Neuronal stem cell (in vitro differentiated cells): ENCODE results near the gene AFF3.

Source experiments
- DNase-seq: peaks from one replicate; pipeline ENCODE4 v3.0.0-alpha.2; 2013; ENCODE audit warnings: low spot score
- H2AFZ ChIP-seq: one replicate; pipeline ENCODE4 v1.6.1; 2013; ENCODE audit warnings: mild to moderate bottlenecking, low read length, inconsistent platforms
- H2AK5ac ChIP-seq: 2 replicates; pipeline ENCODE4 v1.6.1; 2013; ENCODE audit warnings: low read depth, mild to moderate bottlenecking, inconsistent platforms, low read length, moderate library complexity, mixed read lengths
- H2BK120ac ChIP-seq: 2 replicates; pipeline ENCODE4 v1.6.1; 2013; ENCODE audit warnings: low read depth, mild to moderate bottlenecking, inconsistent platforms, low read length, moderate library complexity, mixed read lengths
- H2BK12ac ChIP-seq: one replicate; pipeline ENCODE4 v1.6.1; 2013; ENCODE audit warnings: low read length, inconsistent platforms
- H2BK15ac ChIP-seq: 2 replicates; pipeline ENCODE4 v1.6.1; 2013; ENCODE audit warnings: mild to moderate bottlenecking, low read length, inconsistent platforms, mixed read lengths
- H2BK5ac ChIP-seq: one replicate; pipeline ENCODE4 v1.6.1; 2013; ENCODE audit warnings: inconsistent platforms, mild to moderate bottlenecking, low read length, moderate library complexity
- H3K14ac ChIP-seq: one replicate; pipeline ENCODE4 v1.6.1; 2013; ENCODE audit warnings: low read length, inconsistent platforms
- H3K18ac ChIP-seq: 2 replicates; pipeline ENCODE4 v1.6.1; 2013; ENCODE audit warnings: low read length, inconsistent platforms
- H3K23ac ChIP-seq: 2 replicates; pipeline ENCODE4 v1.6.1; 2013; ENCODE audit warnings: low read depth, mild to moderate bottlenecking, mixed read lengths, low read length, inconsistent platforms; ENCODE audit not compliant: poor library complexity
- H3K27ac ChIP-seq: replicated peaks from 3 replicates; pipeline ENCODE4 v1.5.1; 2013; ENCODE audit warnings: low read length, inconsistent platforms
- H3K27me3 ChIP-seq, 3 experiments: 2 replicates each; pipeline ENCODE4 v1.6.1; 2013; ENCODE audit warnings: low read length in 3 of 3, mild to moderate bottlenecking in 2 of 3, inconsistent platforms in 1 of 3, low read depth in 1 of 3, mixed read lengths in 1 of 3, moderate library complexity in 1 of 3; ENCODE audit not compliant: control insufficient read depth in 3 of 3, insufficient read depth in 3 of 3
- H3K36me3 ChIP-seq, 2 donors: replicated peaks in 1 of 2; 2 replicates each; pipeline ENCODE4 v1.6.1; 2013; ENCODE audit warnings: low read length in 2 of 2; ENCODE audit not compliant: control insufficient read depth in 2 of 2, insufficient read depth in 2 of 2
- H3K4ac ChIP-seq: 2 replicates; pipeline ENCODE4 v1.6.1; 2013; ENCODE audit warnings: inconsistent platforms, mild to moderate bottlenecking, low read length, moderate library complexity
- H3K4me1 ChIP-seq, 2 donors: 1 replicate in 1 of 2; 2 replicates in 1 of 2; pipeline ENCODE4 v1.6.1; 2013; ENCODE audit warnings: low read length in 2 of 2, low read depth in 1 of 2; ENCODE audit not compliant: control insufficient read depth in 2 of 2, insufficient read depth in 1 of 2
- H3K4me2 ChIP-seq: one replicate; pipeline ENCODE4 v1.6.1; 2013; ENCODE audit warnings: mild to moderate bottlenecking, low read length, inconsistent platforms; ENCODE audit not compliant: insufficient read depth, poor library complexity, severe bottlenecking
- H3K4me3 ChIP-seq, 2 donors: 2 replicates each; pipeline ENCODE4 v1.5.1; 2013; ENCODE audit warnings: low read length in 2 of 2, mild to moderate bottlenecking in 2 of 2, inconsistent platforms in 1 of 2, moderate library complexity in 1 of 2
- H3K79me1 ChIP-seq: one replicate; pipeline ENCODE4 v1.6.1; 2013; ENCODE audit warnings: low read depth, mild to moderate bottlenecking, inconsistent platforms, low read length, moderate library complexity
- H3K9ac ChIP-seq: one replicate; pipeline ENCODE4 v1.6.1; 2013; ENCODE audit warnings: mild to moderate bottlenecking, low read depth, low read length, inconsistent platforms; ENCODE audit not compliant: poor library complexity
- H3K9me3 ChIP-seq, 2 donors: replicated peaks in 1 of 2; 2 replicates each; pipeline versions ENCODE3 to v1.6.1; 2013; ENCODE audit warnings: low read length in 2 of 2, mild to moderate bottlenecking in 2 of 2, inconsistent platforms in 1 of 2, low read depth in 1 of 2, mixed read lengths in 1 of 2, moderate library complexity in 1 of 2; ENCODE audit not compliant: control insufficient read depth in 2 of 2, insufficient read depth in 1 of 2
- H4K8ac ChIP-seq: one replicate; pipeline ENCODE4 v1.6.1; 2013; ENCODE audit warnings: low read depth, mild to moderate bottlenecking, inconsistent platforms, low read length, moderate library complexity
- H4K91ac ChIP-seq: one replicate; pipeline ENCODE4 v1.6.1; 2013; ENCODE audit warnings: low read length, low read depth, mild to moderate bottlenecking, inconsistent platforms; ENCODE audit not compliant: poor library complexity
- WGBS, 2 donors: extraction: QIAGEN DNeasy Blood & Tissue Kit; methylation state at CpG; one replicate each; pipeline ENCODE4 v1.1.7; 2013; ENCODE audit warnings: missing lambda C conversion rate in 2 of 2, mixed read lengths in 1 of 2; ENCODE audit not compliant: insufficient read length in 2 of 2, insufficient replicate concordance in 1 of 2; ENCODE audit errors: extremely low coverage in 2 of 2; 5-methylcytosine and 5-hydroxymethylcytosine counted together

AFF3 gene

GRCh38 chr2:99727199-99727598 lies 415.2 kb downstream of the AFF3 start:
- no peak overlapping the region for H3K14ac ChIP-seq
- no peak overlapping the region for H3K27ac ChIP-seq
- H3K36me3 ChIP-seq = no peaks in the 10 kb centered on the region
- no peak overlapping the region for H4K91ac ChIP-seq
- H2AK5ac ChIP-seq = no peak overlapping the region
- H3K4me3 ChIP-seq = no peak overlapping the region
- no peak overlapping the region for H3K9ac ChIP-seq
- H2BK120ac ChIP-seq = no peak overlapping the region
- H3K79me1 ChIP-seq = no peaks in the 10 kb centered on the region
- peaks cover 0 to 8% of the 10 kb centered on the region in 2 donors for H3K4me1 ChIP-seq
- peaks cover 0 to 2% of the 10 kb centered on the region in 2 donors for H3K9me3 ChIP-seq
- H3K23ac ChIP-seq = no peak overlapping the region
- no peak overlapping the region for H3K4me2 ChIP-seq
- WGBS, 2 donors = no CpG with 5 or more reads among the region's 1 CpG
- no peak overlapping the region for H2BK12ac ChIP-seq
- no peak overlapping the region for H2BK15ac ChIP-seq
- H2BK5ac ChIP-seq = no peak overlapping the region
- no peak overlapping the region for H3K18ac ChIP-seq
- DNase-seq = no peak
- no peak overlapping the region for H4K8ac ChIP-seq
- H3K27me3 ChIP-seq = no peaks in the 10 kb centered on the region
- H3K4ac ChIP-seq = no peak overlapping the region
- H2AFZ ChIP-seq = no peak overlapping the region

- WGBS, 2 donors = no CpG with 5 or more reads among the region's 2 CpGs
- no peak overlapping the region for H3K4ac ChIP-seq
- H2BK5ac ChIP-seq = no peak overlapping the region
- H2BK120ac ChIP-seq = no peak overlapping the region
- no peak overlapping the region for H2BK15ac ChIP-seq
- no peak overlapping the region for H3K18ac ChIP-seq
- no peak for DNase-seq
- no peaks in the 10 kb centered on the region for H3K27me3 ChIP-seq
- no peak overlapping the region for H4K91ac ChIP-seq
- H4K8ac ChIP-seq = no peak overlapping the region
- no peak overlapping the region for H3K27ac ChIP-seq
- no peak overlapping the region for H3K4me2 ChIP-seq
- H3K14ac ChIP-seq = no peak overlapping the region
- H2AK5ac ChIP-seq = no peak overlapping the region
- H2AFZ ChIP-seq = no peak overlapping the region
- no peaks in the 10 kb centered on the region for H3K36me3 ChIP-seq
- H3K79me1 ChIP-seq = no peaks in the 10 kb centered on the region
- H3K4me3 ChIP-seq = no peak overlapping the region
- no peak overlapping the region for H3K9ac ChIP-seq
- H3K9me3 ChIP-seq = peaks cover 2 to 3% of the 10 kb centered on the region in 2 donors
- H3K23ac ChIP-seq = no peak overlapping the region
- no peak overlapping the region for H2BK12ac ChIP-seq
- peaks cover 0 to 8% of the 10 kb centered on the region in 2 donors for H3K4me1 ChIP-seq
Observed at GRCh38 chr2:99726691-99727090, 415.7 kb downstream of the AFF3 start.

GRCh38 chr2:99725820-99726219 lies 416.6 kb downstream of the AFF3 start:
- no peak for DNase-seq
- Histone ChIP-seq H2BK15ac (no peak overlapping the region), H4K91ac (no peak overlapping the region), H3K4ac (no peak overlapping the region), H2BK5ac (no peak overlapping the region), H3K18ac (no peak overlapping the region), H3K9ac (no peak overlapping the region), H3K79me1 (no peaks in the 10 kb centered on the region), H3K9me3 (peaks cover 2 to 6% of the 10 kb centered on the region in 2 donors), H3K14ac (no peak overlapping the region), H2AK5ac (no peak overlapping the region), H3K27ac (no peak overlapping the region), H3K4me2 (no peak overlapping the region), H3K4me3 (no peak overlapping the region), H3K4me1 (peaks cover 0 to 8% of the 10 kb centered on the region in 2 donors), H2AFZ (no peak overlapping the region), H2BK120ac (no peak overlapping the region), H3K23ac (no peak overlapping the region), H2BK12ac (no peak overlapping the region), H3K27me3 (no peaks in the 10 kb centered on the region), H3K36me3 (no peaks in the 10 kb centered on the region), H4K8ac (no peak overlapping the region)

GRCh38 chr2:99722476-99722875 lies 419.9 kb downstream of the AFF3 start:
- peaks cover 0 to 8% of the 10 kb centered on the region in 2 donors for H3K4me1 ChIP-seq
- no CpG with 5 or more reads among the region's 2 CpGs for WGBS, 2 donors
- no peaks in the 10 kb centered on the region for H3K79me1 ChIP-seq
- no peak overlapping the region for H3K9ac ChIP-seq
- no peaks in the 10 kb centered on the region for H3K36me3 ChIP-seq
- no peak overlapping the region for H4K91ac ChIP-seq
- no peak overlapping the region for H3K4me3 ChIP-seq
- no peak for DNase-seq
- H3K4ac ChIP-seq = no peak overlapping the region
- no peak overlapping the region for H2BK5ac ChIP-seq
- H2BK120ac ChIP-seq = no peak overlapping the region
- no peak overlapping the region for H3K4me2 ChIP-seq
- H3K23ac ChIP-seq = no peak overlapping the region
- H3K27me3 ChIP-seq = no peaks in the 10 kb centered on the region
- H3K27ac ChIP-seq = no peak overlapping the region
- H2AFZ ChIP-seq = no peak overlapping the region
- no peak overlapping the region for H3K14ac ChIP-seq
- peaks cover 2 to 10% of the 10 kb centered on the region in 2 donors for H3K9me3 ChIP-seq
- no peak overlapping the region for H3K18ac ChIP-seq
- H2BK15ac ChIP-seq = no peak overlapping the region
- no peak overlapping the region for H4K8ac ChIP-seq
- H2BK12ac ChIP-seq = no peak overlapping the region
- no peak overlapping the region for H2AK5ac ChIP-seq
